WERI-Rb-1 (cell line): Measurements from ENCODE around the gene CHDH.

Experiments used
- DNase-seq: peaks from one replicate; pipeline ENCODE4 v3.0.0-alpha.2; 2020
- H3K27ac ChIP-seq: fragments of 250-450 bp; sonication (Bioruptor Pico); 2 replicates; pipeline ENCODE4 v1.5.1; 2020; ENCODE audit warnings: mild to moderate bottlenecking, moderate library complexity
- H3K27me3 ChIP-seq: fragments of 250-450 bp; sonication (Bioruptor Pico); 2 replicates; pipeline ENCODE4 v1.5.1; 2021; ENCODE audit warnings: mild to moderate bottlenecking, low read depth, moderate library complexity; ENCODE audit not compliant: insufficient read depth, severe bottlenecking
- H3K36me3 ChIP-seq: fragments of 250-450 bp; sonication (Bioruptor Pico); 2 replicates; pipeline ENCODE4 v1.5.1; 2020; ENCODE audit warnings: mild to moderate bottlenecking, moderate library complexity
- H3K4me3 ChIP-seq: 2 replicates; pipeline ENCODE4 v1.5.1; 2011; ENCODE audit warnings: low read depth, mild to moderate bottlenecking, control low read depth, low read length
- H3K9me3 ChIP-seq: fragments of 250-450 bp; sonication (Bioruptor Pico); 2 replicates; pipeline ENCODE4 v1.5.1; 2021; ENCODE audit warnings: mild to moderate bottlenecking, moderate library complexity; ENCODE audit not compliant: severe bottlenecking
- CTCF ChIP-seq: IDR thresholded peaks from 2 replicates; pipeline ENCODE4 v1.5.1; 2011; ENCODE audit warnings: low read depth, mild to moderate bottlenecking, control low read depth, inconsistent platforms, low read length

The CHDH gene

GRCh38 chr3:53780171-53780570, 66.0 kb downstream of the CHDH start:
- Histone ChIP-seq H3K36me3 (no peaks in the 10 kb centered on the region), H3K4me3 (no peak overlapping the region), H3K27ac (no peak overlapping the region), H3K27me3 (no peaks in the 10 kb centered on the region), H3K9me3 (no peaks in the 10 kb centered on the region)
- TF ChIP-seq CTCF, result no peak
- DNase-seq, result no peak

- no peaks in the 10 kb centered on the region for H3K27me3 ChIP-seq
- no peaks in the 10 kb centered on the region for H3K9me3 ChIP-seq
- no peak for TF ChIP-seq CTCF
- H3K4me3 ChIP-seq, result no peak overlapping the region
- DNase-seq, result no peak
- no peaks in the 10 kb centered on the region for H3K36me3 ChIP-seq
- H3K27ac ChIP-seq, result no peak overlapping the region
These were observed 68.1 kb downstream of the CHDH start for GRCh38 chr3:53778153-53778552.

GRCh38 chr3:53777468-53777867, 68.8 kb downstream of the CHDH start:
- Histone ChIP-seq H3K4me3 (no peak overlapping the region), H3K27ac (no peak overlapping the region), H3K9me3 (no peaks in the 10 kb centered on the region), H3K36me3 (no peaks in the 10 kb centered on the region), H3K27me3 (no peaks in the 10 kb centered on the region)
- TF ChIP-seq CTCF, result no peak
- DNase-seq, result no peak

GRCh38 chr3:53776494-53777101, 69.6 kb downstream of the CHDH start:
- Histone ChIP-seq H3K36me3 (no peaks in the 10 kb centered on the region), H3K9me3 (no peaks in the 10 kb centered on the region), H3K4me3 (no peak overlapping the region), H3K27ac (0 out of 2 replicates have a peak overlapping the region, but pooled peaks have one; percentile 7), H3K27me3 (no peaks in the 10 kb centered on the region)
- no peak for DNase-seq
- no peak for TF ChIP-seq CTCF

- H3K27ac ChIP-seq, result peak overlapping the region; percentile 67
- no peak overlapping the region for H3K4me3 ChIP-seq
- no peak for TF ChIP-seq CTCF
- H3K9me3 ChIP-seq, result no peaks in the 10 kb centered on the region
- no peaks in the 10 kb centered on the region for H3K36me3 ChIP-seq
- DNase-seq, result peak; percentile 81
- H3K27me3 ChIP-seq, result no peaks in the 10 kb centered on the region
These were observed 70.4 kb downstream of the CHDH start for GRCh38 chr3:53775834-53776251.

GRCh38 chr3:53775018-53775417, 71.2 kb downstream of the CHDH start:
- TF ChIP-seq CTCF, result no peak
- peak overlapping the region; percentile 67; the same call in 1 of the 2 replicates for H3K27ac ChIP-seq

More at GRCh38 chr3:53775018-53775417, 71.2 kb downstream of the CHDH start:
- H3K9me3 ChIP-seq, result no peaks in the 10 kb centered on the region
- no peak overlapping the region for H3K4me3 ChIP-seq
- no peaks in the 10 kb centered on the region for H3K36me3 ChIP-seq
- no peak for DNase-seq
- H3K27me3 ChIP-seq, result no peaks in the 10 kb centered on the region
